ENCODE measurements around the gene CHAF1A.

DNA sequence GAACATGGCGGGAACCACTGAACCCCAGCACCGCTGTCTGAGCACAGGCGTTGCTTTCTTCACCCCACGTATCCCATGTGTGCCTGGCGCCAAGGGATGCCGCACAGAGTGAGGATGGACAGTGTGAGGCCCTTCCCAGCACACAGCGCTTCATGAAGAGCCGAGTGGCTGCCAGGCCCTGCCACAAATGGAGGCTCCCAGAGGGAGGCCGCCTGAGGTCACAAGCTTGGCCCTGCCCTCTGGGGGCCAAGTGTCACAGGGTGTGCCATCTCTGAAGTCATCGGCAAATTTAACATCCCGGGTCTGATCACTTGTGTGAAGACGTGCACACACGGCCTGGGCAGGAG lies 34.7 kb upstream of the CHAF1A start:
- TF ChIP-seq, protein P1, sequence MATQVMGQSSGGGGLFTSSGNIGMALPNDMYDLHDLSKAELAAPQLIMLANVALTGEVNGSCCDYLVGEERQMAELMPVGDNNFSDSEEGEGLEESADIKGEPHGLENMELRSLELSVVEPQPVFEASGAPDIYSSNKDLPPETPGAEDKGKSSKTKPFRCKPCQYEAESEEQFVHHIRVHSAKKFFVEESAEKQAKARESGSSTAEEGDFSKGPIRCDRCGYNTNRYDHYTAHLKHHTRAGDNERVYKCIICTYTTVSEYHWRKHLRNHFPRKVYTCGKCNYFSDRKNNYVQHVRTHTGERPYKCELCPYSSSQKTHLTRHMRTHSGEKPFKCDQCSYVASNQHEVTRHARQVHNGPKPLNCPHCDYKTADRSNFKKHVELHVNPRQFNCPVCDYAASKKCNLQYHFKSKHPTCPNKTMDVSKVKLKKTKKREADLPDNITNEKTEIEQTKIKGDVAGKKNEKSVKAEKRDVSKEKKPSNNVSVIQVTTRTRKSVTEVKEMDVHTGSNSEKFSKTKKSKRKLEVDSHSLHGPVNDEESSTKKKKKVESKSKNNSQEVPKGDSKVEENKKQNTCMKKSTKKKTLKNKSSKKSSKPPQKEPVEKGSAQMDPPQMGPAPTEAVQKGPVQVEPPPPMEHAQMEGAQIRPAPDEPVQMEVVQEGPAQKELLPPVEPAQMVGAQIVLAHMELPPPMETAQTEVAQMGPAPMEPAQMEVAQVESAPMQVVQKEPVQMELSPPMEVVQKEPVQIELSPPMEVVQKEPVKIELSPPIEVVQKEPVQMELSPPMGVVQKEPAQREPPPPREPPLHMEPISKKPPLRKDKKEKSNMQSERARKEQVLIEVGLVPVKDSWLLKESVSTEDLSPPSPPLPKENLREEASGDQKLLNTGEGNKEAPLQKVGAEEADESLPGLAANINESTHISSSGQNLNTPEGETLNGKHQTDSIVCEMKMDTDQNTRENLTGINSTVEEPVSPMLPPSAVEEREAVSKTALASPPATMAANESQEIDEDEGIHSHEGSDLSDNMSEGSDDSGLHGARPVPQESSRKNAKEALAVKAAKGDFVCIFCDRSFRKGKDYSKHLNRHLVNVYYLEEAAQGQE (IDR thresholded peaks at IDR 0.05; ENCODE audit: unreplicated experiment), result no peak
- TF ChIP-seq POLR2AphosphoS5 (IDR thresholded peaks at IDR 0.05; ENCODE audit: low read depth) (no peak), EZH2 (IDR thresholded peaks at IDR 0.05; ENCODE audit: low read depth, unreplicated experiment) (no peak), CTCF (conservative IDR thresholded peaks at IDR 0.05; ENCODE audit: low read depth in 2 of 2) (no peak), EZH2phosphoT487 (IDR thresholded peaks at IDR 0.05; ENCODE audit: unreplicated experiment) (no peak)
- TF ChIP-seq, protein P2, sequence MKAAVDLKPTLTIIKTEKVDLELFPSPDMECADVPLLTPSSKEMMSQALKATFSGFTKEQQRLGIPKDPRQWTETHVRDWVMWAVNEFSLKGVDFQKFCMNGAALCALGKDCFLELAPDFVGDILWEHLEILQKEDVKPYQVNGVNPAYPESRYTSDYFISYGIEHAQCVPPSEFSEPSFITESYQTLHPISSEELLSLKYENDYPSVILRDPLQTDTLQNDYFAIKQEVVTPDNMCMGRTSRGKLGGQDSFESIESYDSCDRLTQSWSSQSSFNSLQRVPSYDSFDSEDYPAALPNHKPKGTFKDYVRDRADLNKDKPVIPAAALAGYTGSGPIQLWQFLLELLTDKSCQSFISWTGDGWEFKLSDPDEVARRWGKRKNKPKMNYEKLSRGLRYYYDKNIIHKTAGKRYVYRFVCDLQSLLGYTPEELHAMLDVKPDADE (IDR thresholded peaks at IDR 0.05), result no peak

Data from GM23338 (cell line).